ENCODE data around the gene KIAA1143. TPM values are rescaled to one million over a fixed set of nuclear protein-coding genes. Genes with fewer than 3 reads are reported as not detected.

The KIAA1143 gene
- total and polyA plus RNA-seq, 2 donors (not counting 3 experiments of a cell fraction or from before 2014, with no cell fraction given) = 6.1 to 25.2 TPM

DNA sequence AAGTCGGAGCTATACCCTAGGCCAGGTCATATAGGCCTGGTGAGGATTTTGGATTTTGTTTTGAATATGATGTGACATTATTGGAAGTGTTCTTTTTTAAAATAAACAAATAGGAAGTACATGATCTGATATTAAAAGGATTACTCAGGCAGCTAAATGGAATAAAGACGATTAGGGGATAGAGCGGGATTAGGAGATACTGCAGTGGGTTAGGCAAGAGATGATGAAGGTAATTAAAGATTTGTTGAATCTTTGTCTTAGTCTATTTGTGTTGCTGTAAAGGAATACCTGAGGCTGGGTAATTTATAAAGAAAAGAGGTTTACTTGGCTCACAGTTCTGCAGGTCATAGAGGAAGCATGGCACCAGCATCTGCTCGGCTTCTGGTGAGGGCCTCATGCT lies 21.5 kb upstream of the KIAA1143 start:
- no peak overlapping the region for H3K27ac ChIP-seq (ENCODE audit: insufficient read depth, low read depth, low read length)
- H3K9me3 ChIP-seq (replicated peaks; ENCODE audit: control insufficient read depth, insufficient read depth, low read length) = no peaks in the 10 kb centered on the region
- H3K9me1 ChIP-seq (replicated peaks; ENCODE audit: control insufficient read depth, extremely low read depth, insufficient read depth, low read length) = no peaks in the 10 kb centered on the region
- H3K4me3 ChIP-seq (replicated peaks in 1 of 3; ENCODE audit: insufficient read depth in 1 of 3, low read depth in 1 of 3, low read length in 3 of 3) = no peak overlapping the region
- ChIA-PET CTCF (no interaction called here), POLR2A (no interaction called here)
- DNase-seq (ENCODE audit: low read depth, low spot score) (no peak), FAIRE-seq (no peak)
- dilution Hi-C loops (cut with MboI; ENCODE audit: extremely low pct_ligation_motif_present, low sequenced_read_pairs) = no loop called here
- no peak for TF ChIP-seq JUN (IDR thresholded peaks at IDR 0.05; ENCODE audit: borderline replicate concordance, insufficient read depth, insufficient read length, low read depth)
- no peak for TF ChIP-seq MYC (IDR thresholded peaks at IDR 0.05; ENCODE audit: low read depth, low read length)
- TF ChIP-seq, protein P1, sequence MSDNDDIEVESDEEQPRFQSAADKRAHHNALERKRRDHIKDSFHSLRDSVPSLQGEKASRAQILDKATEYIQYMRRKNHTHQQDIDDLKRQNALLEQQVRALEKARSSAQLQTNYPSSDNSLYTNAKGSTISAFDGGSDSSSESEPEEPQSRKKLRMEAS (IDR thresholded peaks at IDR 0.05; ENCODE audit: insufficient read depth, insufficient read length) = no peak
- TF ChIP-seq, protein P2, sequence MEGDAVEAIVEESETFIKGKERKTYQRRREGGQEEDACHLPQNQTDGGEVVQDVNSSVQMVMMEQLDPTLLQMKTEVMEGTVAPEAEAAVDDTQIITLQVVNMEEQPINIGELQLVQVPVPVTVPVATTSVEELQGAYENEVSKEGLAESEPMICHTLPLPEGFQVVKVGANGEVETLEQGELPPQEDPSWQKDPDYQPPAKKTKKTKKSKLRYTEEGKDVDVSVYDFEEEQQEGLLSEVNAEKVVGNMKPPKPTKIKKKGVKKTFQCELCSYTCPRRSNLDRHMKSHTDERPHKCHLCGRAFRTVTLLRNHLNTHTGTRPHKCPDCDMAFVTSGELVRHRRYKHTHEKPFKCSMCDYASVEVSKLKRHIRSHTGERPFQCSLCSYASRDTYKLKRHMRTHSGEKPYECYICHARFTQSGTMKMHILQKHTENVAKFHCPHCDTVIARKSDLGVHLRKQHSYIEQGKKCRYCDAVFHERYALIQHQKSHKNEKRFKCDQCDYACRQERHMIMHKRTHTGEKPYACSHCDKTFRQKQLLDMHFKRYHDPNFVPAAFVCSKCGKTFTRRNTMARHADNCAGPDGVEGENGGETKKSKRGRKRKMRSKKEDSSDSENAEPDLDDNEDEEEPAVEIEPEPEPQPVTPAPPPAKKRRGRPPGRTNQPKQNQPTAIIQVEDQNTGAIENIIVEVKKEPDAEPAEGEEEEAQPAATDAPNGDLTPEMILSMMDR (IDR thresholded peaks at IDR 0.05; ENCODE audit: extremely low read depth in 1 of 2, insufficient read depth in 1 of 2, low read depth in 1 of 2, low read length in 2 of 2) = no peak
- TF ChIP-seq EZH2 (IDR thresholded peaks at IDR 0.05; ENCODE audit: borderline replicate concordance, low read depth, low read length, severe bottlenecking) = no peak
- no peak for TF ChIP-seq GATA2 (IDR thresholded peaks at IDR 0.05; ENCODE audit: insufficient read depth, insufficient read length, low read depth, low read length)
- BruUV-seq (replicated peaks) = no TSS peak
- H2AFZ ChIP-seq (ENCODE audit: low read depth, low read length) = no peak overlapping the region
- H3K4me2 ChIP-seq (ENCODE audit: insufficient read depth, low read length) = no peak overlapping the region
- no peaks in the 10 kb centered on the region for H3K27me3 ChIP-seq (ENCODE audit: control insufficient read depth in 2 of 2, insufficient read depth in 2 of 2, low read length in 2 of 2)
- intact Hi-C loops (cut with micrococcal nuclease) = no loop called here
- no peaks in the 10 kb centered on the region for H3K4me1 ChIP-seq (ENCODE audit: control insufficient read depth, extremely low read depth, insufficient read depth, low read length)
- H4K20me1 ChIP-seq (replicated peaks; ENCODE audit: control insufficient read depth, extremely low read depth, insufficient read depth, low read length) = no peaks in the 10 kb centered on the region
- no peak overlapping the region for H3K9ac ChIP-seq (replicated peaks; ENCODE audit: extremely low read depth, insufficient read depth, low read length)
- H3K36me3 ChIP-seq (ENCODE audit: control insufficient read depth in 2 of 2, extremely low read depth in 1 of 2, insufficient read depth in 2 of 2, low read length in 2 of 2) = peaks cover 0 to 7% of the 10 kb centered on the region in 2 experiments
- H3K79me2 ChIP-seq (ENCODE audit: control insufficient read depth, insufficient read depth, low read length) = no peaks in the 10 kb centered on the region

DNA sequence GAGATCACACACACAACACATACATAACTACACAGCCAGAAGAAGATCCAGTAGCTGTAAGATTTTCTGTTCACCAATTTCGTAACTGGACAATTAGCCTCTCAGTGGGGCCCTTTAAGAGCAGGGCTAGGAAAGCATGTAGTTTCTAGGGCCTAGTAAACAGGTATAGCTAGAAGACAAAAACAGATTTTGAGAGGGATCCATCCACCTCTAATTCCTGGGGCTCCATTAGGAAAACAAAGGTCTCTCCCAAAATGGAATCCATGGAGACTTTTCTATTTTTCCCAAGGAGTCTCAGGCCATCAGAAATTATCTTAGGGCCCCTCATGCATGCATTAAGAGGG lies 10.7 kb upstream of the KIAA1143 start:
- ChIA-PET CTCF (no interaction called here), POLR2A (no interaction called here)
- no TSS peak for BruUV-seq (replicated peaks)
- FAIRE-seq = no peak
- DNase-seq (ENCODE audit: low read depth, low spot score) = no peak
- Histone ChIP-seq H2AFZ (ENCODE audit: low read depth, low read length) (no peak overlapping the region), H3K36me3 (ENCODE audit: control insufficient read depth in 2 of 2, extremely low read depth in 1 of 2, insufficient read depth in 2 of 2, low read length in 2 of 2) (no peaks in the 10 kb centered on the region), H3K27ac (ENCODE audit: insufficient read depth, low read depth, low read length) (no peak overlapping the region), H3K4me1 (ENCODE audit: control insufficient read depth, extremely low read depth, insufficient read depth, low read length) (no peaks in the 10 kb centered on the region), H3K4me2 (ENCODE audit: insufficient read depth, low read length) (no peak overlapping the region), H3K79me2 (ENCODE audit: control insufficient read depth, insufficient read depth, low read length) (peaks cover 43% of the 10 kb centered on the region), H3K9me3 (replicated peaks; ENCODE audit: control insufficient read depth, insufficient read depth, low read length) (no peaks in the 10 kb centered on the region), H3K4me3 (replicated peaks in 1 of 3; ENCODE audit: insufficient read depth in 1 of 3, low read depth in 1 of 3, low read length in 3 of 3) (no peak overlapping the region), H3K9me1 (replicated peaks; ENCODE audit: control insufficient read depth, extremely low read depth, insufficient read depth, low read length) (no peaks in the 10 kb centered on the region), H3K9ac (replicated peaks; ENCODE audit: extremely low read depth, insufficient read depth, low read length) (no peak overlapping the region), H3K27me3 (ENCODE audit: control insufficient read depth in 2 of 2, insufficient read depth in 2 of 2, low read length in 2 of 2) (no peaks in the 10 kb centered on the region), H4K20me1 (replicated peaks; ENCODE audit: control insufficient read depth, extremely low read depth, insufficient read depth, low read length) (no peaks in the 10 kb centered on the region)
- intact Hi-C loops (cut with micrococcal nuclease) (no loop called here), dilution Hi-C loops (cut with MboI; ENCODE audit: extremely low pct_ligation_motif_present, low sequenced_read_pairs) (no loop called here)
- no peak for TF ChIP-seq JUN (IDR thresholded peaks at IDR 0.05; ENCODE audit: borderline replicate concordance, insufficient read depth, insufficient read length, low read depth)
- TF ChIP-seq POLR2AphosphoS5 (IDR thresholded peaks at IDR 0.05; ENCODE audit: insufficient read depth, low read depth, low read length) = no peak
- TF ChIP-seq GATA2 (IDR thresholded peaks at IDR 0.05; ENCODE audit: insufficient read depth, insufficient read length, low read depth, low read length) = no peak
- TF ChIP-seq EZH2 (IDR thresholded peaks at IDR 0.05; ENCODE audit: borderline replicate concordance, low read depth, low read length, severe bottlenecking) = no peak
- TF ChIP-seq FOS (IDR thresholded peaks at IDR 0.05; ENCODE audit: borderline replicate concordance, insufficient read depth, low read length) = no peak
- TF ChIP-seq, protein P2 (IDR thresholded peaks at IDR 0.05; ENCODE audit: extremely low read depth in 1 of 2, insufficient read depth in 1 of 2, low read depth in 1 of 2, low read length in 2 of 2) = no peak
- TF ChIP-seq, protein P1 (IDR thresholded peaks at IDR 0.05; ENCODE audit: insufficient read depth, insufficient read length) = no peak
- no peak for TF ChIP-seq POLR2A (IDR thresholded peaks at IDR 0.05; ENCODE audit: low read depth, low read length)
- no peak for TF ChIP-seq MYC (IDR thresholded peaks at IDR 0.05; ENCODE audit: low read depth, low read length)
